Keratinocyte (primary cell): ENCODE results near the gene PCDHAC1.

Experiments used
- EZH2 ChIP-seq: IDR thresholded peaks from one replicate; pipeline ENCODE4 v1.6.1; 2012; ENCODE audit warnings: inconsistent platforms, mild to moderate bottlenecking, low read length, moderate library complexity
- TF ChIP-seq, protein P1 (sequence below), 3 experiments: IDR thresholded peaks in 1 of 3; conservative IDR thresholded peaks in 1 of 3; optimal IDR thresholded peaks in 1 of 3; 2 replicates in 2 of 3; 3 replicates in 1 of 3; pipeline versions ENCODE3 to v1.5.1; 2011; ENCODE audit warnings: low read length in 3 of 3, mild to moderate bottlenecking in 3 of 3, moderate library complexity in 2 of 3, control low read depth in 1 of 3, inconsistent platforms in 1 of 3; ENCODE audit not compliant: insufficient read depth in 2 of 3; ENCODE audit errors: extremely low read depth in 1 of 3

DNA sequence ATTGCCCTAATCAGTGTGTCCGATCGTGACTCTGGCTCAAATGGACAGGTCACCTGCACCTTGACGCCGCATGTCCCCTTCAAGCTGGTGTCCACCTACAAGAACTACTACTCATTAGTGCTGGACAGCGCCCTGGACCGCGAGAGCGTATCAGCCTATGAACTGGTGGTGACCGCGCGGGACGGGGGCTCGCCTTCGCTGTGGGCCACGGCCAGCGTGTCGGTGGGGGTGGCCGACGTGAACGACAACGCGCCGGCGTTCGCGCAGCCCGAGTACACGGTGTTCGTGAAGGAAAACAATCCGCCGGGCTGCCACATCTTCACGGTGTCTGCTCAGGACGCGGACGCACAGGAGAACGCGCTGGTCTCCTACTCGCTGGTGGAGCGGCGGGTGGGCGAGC lies 42.7 kb upstream of the PCDHAC1 start:
- TF ChIP-seq, protein P1, sequence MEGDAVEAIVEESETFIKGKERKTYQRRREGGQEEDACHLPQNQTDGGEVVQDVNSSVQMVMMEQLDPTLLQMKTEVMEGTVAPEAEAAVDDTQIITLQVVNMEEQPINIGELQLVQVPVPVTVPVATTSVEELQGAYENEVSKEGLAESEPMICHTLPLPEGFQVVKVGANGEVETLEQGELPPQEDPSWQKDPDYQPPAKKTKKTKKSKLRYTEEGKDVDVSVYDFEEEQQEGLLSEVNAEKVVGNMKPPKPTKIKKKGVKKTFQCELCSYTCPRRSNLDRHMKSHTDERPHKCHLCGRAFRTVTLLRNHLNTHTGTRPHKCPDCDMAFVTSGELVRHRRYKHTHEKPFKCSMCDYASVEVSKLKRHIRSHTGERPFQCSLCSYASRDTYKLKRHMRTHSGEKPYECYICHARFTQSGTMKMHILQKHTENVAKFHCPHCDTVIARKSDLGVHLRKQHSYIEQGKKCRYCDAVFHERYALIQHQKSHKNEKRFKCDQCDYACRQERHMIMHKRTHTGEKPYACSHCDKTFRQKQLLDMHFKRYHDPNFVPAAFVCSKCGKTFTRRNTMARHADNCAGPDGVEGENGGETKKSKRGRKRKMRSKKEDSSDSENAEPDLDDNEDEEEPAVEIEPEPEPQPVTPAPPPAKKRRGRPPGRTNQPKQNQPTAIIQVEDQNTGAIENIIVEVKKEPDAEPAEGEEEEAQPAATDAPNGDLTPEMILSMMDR (optimal IDR thresholded peaks at IDR 0.05 in 1 of 3, IDR thresholded peaks at IDR 0.05 in 1 of 3, conservative IDR thresholded peaks at IDR 0.05 in 1 of 3; ENCODE audit: extremely low read depth in 1 of 3, insufficient read depth in 2 of 3, low read length in 3 of 3): no peak
- no peak for TF ChIP-seq EZH2
